ENCODE measurements around the gene FLOT2.
A peak's percentile ranks its signal among the peaks of the same experiment; 100 is the strongest.

Gene FLOT2

GRCh38 chr17:28895794-28896447 is 1.6 kb downstream of the FLOT2 start:
- DNase-seq (ENCODE audit: low read depth), result no peak
- no peak for TF ChIP-seq CTCF (IDR thresholded peaks at IDR 0.05; ENCODE audit: insufficient read depth, low read depth, low read length, missing control alignments)
- peak overlapping the region; percentile 93 for H3K4me3 ChIP-seq (ENCODE audit: low read depth, low read length)

- DNase-seq (ENCODE audit: low read depth), result peak; percentile 93
- peak overlapping the region; percentile 3; the same call in 1 of the 2 replicates for H3K4me3 ChIP-seq (ENCODE audit: low read depth, low read length)
Observed at GRCh38 chr17:28893248-28894183, 4.0 kb downstream of the FLOT2 start.

DNA sequence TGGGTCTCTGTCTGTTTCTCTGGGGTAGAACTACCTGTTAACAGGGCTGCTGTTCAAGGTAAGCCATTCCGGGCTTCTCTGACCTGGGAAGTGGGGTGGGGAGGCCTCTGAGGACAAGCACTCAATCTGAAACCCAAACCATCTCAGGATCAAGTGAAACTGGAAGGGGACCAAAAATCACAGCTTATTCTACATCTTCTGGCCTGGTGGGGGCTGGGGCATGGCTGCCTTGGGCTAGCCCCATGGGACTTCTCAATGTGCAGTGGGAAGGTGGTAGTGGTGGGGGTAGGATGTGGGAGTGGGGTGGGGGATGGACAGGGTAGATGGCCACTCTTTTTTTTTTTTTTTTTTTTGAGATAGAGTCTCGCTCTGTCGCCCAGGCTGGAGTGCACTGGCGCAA is 5.5 kb downstream of the FLOT2 start:
- no peak for TF ChIP-seq CTCF (IDR thresholded peaks at IDR 0.05; ENCODE audit: insufficient read depth, low read depth, low read length, missing control alignments)
- H3K4me3 ChIP-seq (ENCODE audit: low read depth, low read length), result no peak overlapping the region
- peak; percentile 89 for DNase-seq (ENCODE audit: low read depth)

- no peak for DNase-seq (ENCODE audit: low read depth)
- TF ChIP-seq CTCF (IDR thresholded peaks at IDR 0.05; ENCODE audit: insufficient read depth, low read depth, low read length, missing control alignments), result no peak
- no peak overlapping the region for H3K4me3 ChIP-seq (ENCODE audit: low read depth, low read length)
Observed at GRCh38 chr17:28891201-28891600, 6.3 kb downstream of the FLOT2 start.

DNA sequence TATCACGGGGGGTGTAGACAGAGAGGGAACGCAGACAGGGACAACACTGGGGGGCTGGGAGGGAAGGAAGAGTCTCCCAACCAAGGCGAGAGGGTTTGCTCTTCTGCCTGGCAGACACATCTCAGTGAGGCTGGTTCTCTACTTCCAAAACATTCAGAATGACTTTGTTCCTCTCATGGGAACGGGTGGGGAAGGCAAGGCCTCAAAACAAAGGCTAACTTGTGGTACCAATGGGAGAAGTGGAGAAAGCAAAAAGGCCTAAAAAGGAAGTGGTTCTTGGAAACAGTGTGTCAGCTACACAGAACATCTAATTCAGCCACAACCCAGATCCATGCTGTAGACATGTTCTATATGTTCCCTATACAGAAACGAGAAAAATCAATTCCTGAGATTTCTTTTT is 7.5 kb downstream of the FLOT2 start:
- no peak overlapping the region for H3K4me3 ChIP-seq (ENCODE audit: low read depth, low read length)
- no peak for TF ChIP-seq CTCF (IDR thresholded peaks at IDR 0.05; ENCODE audit: insufficient read depth, low read depth, low read length, missing control alignments)
- no peak for DNase-seq (ENCODE audit: low read depth)

DNA sequence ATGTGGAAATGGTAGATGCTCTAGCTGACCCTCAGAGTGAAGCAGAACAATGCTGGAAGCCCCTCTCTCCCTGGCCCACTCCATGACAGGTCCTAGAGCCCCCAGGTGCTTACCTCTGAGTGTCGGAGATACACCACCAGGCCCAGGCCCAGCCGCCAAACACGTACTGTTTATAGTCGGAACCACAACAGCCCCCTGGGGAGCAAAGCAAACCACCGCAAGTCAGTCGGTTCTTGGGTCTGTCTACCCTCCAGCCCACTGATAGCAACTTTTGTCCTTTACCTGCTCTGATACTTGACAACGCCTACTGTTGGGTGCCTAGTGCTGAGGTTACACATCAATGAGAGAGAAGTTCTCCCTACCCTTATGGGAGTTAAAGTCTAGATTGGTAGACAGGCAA is 8.7 kb downstream of the FLOT2 start:
- no peak for DNase-seq (ENCODE audit: low read depth)
- H3K4me3 ChIP-seq (ENCODE audit: low read depth, low read length), result no peak overlapping the region
- TF ChIP-seq CTCF (IDR thresholded peaks at IDR 0.05; ENCODE audit: insufficient read depth, low read depth, low read length, missing control alignments), result no peak

DNA sequence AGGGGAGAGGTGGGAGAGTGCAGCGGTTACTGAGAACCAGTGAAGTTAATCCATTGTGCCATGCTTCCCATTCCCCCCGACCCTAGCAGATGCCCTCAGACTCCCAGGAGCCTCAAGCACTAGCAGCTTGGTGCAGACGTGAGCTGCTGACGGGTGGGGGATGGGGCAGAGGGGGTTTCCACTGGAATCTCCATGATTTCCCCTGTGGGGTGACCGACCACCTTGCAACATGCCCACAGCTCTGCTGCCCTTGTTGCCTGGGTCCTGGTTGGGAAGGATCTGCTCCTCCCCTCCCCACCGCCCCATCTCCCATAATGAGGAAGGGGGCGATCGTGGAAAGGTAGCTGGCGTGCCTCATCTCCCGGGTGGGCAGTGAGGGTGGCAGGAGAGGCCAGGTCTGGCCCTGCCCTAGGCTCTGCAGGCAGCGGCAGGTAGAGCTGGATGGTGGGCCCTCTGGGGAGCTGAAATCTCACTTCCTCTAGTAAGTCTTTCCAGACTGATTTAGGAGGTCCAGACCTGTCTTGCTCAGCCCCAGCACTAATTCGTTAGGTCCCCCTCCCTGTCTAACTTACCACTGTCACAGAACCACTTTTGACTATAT is 9.6 kb downstream of the FLOT2 start:
- no peak overlapping the region for H3K4me3 ChIP-seq (ENCODE audit: low read depth, low read length)
- peak; percentile 44 for DNase-seq (ENCODE audit: low read depth)
- TF ChIP-seq CTCF (IDR thresholded peaks at IDR 0.05; ENCODE audit: insufficient read depth, low read depth, low read length, missing control alignments), result no peak
